Loucy (cell line): Measurements from ENCODE around the gene ARHGAP6.

ENCODE experiments used
- EZH2phosphoT487 ChIP-seq: fragments of 200-600 bp; IDR thresholded peaks from 2 replicates; pipeline ENCODE4 v1.6.1; 2018; ENCODE audit warnings: antibody characterized with exemption, mild to moderate bottlenecking, moderate library complexity, borderline replicate concordance
- TF ChIP-seq, protein P1 (sequence below): fragments of 200-600 bp; sonication (generic); conservative IDR thresholded peaks from 2 replicates; pipeline ENCODE4 v1.5.1; 2014; ENCODE audit warnings: mild to moderate bottlenecking, antibody characterized with exemption, low read length

DNA sequence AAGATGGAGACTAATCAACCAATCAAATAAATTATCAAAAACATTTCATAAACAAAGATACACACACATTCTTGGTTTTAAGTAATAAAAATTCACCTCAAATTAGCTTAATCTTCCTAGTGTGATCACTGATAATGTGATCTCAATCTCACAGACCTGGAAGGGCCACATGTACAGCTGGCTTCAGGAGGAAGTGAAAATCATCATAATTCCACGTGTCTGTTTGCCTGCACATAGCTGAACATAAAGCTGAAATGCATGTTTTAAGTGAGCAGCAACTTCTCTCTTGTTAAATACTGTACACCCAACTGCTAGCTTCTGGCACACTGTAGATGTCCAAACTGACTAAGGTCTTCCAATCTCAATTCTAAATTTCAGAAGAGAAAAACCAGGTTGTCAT, 53.8 kb downstream of the ARHGAP6 start:
- TF ChIP-seq, protein P1, sequence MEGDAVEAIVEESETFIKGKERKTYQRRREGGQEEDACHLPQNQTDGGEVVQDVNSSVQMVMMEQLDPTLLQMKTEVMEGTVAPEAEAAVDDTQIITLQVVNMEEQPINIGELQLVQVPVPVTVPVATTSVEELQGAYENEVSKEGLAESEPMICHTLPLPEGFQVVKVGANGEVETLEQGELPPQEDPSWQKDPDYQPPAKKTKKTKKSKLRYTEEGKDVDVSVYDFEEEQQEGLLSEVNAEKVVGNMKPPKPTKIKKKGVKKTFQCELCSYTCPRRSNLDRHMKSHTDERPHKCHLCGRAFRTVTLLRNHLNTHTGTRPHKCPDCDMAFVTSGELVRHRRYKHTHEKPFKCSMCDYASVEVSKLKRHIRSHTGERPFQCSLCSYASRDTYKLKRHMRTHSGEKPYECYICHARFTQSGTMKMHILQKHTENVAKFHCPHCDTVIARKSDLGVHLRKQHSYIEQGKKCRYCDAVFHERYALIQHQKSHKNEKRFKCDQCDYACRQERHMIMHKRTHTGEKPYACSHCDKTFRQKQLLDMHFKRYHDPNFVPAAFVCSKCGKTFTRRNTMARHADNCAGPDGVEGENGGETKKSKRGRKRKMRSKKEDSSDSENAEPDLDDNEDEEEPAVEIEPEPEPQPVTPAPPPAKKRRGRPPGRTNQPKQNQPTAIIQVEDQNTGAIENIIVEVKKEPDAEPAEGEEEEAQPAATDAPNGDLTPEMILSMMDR = no peak
- TF ChIP-seq EZH2phosphoT487 = no peak
